EH (cell line): ENCODE results near the gene GYG1.

Experiments used
- DNase-seq: peaks from one replicate; pipeline ENCODE4 v3.0.0-alpha.2; 2015; ENCODE audit warnings: low read depth

GYG1 gene

DNA sequence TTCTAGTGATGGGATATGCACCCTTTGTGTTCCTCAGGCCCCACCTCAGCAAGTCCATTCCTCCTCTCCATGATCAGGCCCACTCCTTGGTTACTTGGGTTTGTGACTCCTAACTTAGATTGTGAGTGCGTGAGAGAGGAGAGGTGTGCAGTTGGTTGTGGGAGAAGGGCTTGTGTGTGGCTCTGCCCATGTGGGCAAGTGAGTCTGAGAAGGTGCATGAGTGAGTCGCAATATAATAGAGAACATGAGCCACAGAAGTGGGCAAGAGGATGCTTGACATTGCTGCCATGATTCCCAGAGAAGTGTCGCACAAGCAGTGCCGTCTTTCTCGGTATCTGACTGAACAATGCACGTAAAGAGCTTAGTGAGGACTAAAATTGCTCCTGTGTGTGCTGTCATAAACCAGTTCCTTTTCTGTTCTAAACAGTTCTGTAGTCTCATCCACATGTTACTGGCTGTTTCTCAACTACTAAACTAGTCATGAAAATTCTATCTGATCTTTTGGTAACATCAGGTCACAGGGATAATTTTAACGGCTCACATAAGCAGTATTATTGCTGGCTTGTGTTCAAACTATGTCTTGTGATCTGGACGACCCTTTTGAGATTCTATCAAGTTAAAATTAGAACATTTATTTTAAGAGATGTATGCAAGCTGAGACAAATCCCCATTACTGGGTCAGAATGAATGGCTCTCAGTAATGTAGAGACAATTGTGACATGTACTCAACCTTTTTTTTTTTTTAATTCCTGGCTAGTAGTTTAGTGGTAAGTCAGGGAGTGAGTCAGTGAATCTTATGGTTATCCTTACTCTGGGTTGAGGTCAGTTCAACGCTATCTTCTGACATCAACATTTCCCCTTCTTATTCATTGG, 25.6 kb downstream of the GYG1 start:
- peak; percentile 98 for DNase-seq

DNA sequence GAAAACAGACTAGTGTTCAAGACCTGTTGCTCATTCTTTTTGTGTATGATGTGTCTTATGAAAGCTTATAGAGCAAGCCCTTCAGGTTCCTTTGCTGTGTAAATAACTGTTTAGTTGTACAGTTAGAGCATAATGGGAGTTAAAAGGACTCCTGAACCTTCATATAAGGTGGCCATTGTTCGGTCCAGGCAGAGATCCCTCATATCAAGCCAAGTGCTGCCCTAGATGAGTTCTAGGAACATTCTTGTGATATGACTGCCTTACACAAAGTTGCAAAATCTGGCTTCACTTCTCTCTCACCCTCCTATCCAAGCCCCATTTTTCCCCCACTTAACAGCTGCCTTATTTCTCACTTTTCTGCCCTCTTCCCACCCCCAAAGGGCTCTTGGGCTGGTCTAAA, 26.9 kb downstream of the GYG1 start:
- DNase-seq = peak; percentile 68

- no peak for DNase-seq
Measured at GRCh38 chr3:149019580-149019979, 28.2 kb downstream of the GYG1 start.

DNA sequence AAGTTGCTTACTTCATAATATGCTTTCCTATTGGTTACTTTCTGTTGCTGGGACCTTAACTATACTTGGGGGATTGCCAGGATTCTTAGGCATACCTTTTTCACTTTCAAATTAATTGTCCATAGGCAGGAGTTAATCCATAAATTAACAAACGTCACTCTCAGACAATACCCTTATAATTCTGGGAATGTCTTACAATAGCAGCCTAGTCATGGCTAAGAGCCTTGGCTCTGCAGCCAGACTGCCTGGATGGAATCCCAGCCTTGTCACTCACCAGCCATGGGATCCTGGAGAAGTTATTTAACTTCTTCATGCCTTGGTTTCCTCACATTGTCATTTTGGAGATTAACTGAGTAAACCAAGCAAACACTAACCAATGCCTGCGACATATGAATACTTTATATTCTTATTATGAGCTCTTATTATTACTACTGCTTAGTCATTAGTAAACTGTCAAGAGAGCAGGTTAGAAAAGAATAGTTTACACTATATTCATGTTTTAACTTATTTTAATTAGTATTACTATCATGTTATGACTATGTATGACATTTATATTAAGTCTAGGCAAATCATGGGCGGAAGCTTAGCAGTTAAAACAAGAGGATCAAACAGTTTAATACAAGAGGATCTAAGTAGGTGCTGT, 29.0 kb downstream of the GYG1 start:
- DNase-seq = peak; percentile 31

- no peak for DNase-seq
Measured at GRCh38 chr3:149020839-149021252, 29.5 kb downstream of the GYG1 start.

- no peak for DNase-seq
Measured at GRCh38 chr3:149021830-149022229, 30.5 kb downstream of the GYG1 start.

DNA sequence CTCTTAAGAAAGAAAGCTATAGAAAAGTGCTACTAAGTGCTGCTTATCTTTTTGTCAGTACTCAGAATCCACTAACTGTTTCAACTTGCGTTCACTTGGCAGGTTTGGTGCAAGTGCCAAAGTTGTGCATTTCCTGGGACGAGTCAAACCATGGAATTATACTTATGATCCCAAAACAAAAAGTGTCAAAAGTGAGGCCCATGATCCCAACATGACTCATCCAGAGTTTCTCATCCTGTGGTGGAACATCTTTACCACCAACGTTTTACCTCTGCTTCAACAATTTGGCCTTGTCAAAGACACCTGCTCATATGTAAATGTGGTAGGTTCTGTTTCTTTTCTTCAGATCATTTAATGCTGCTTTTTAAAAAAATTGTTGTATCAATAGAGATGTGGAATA, 32.6 kb downstream of the GYG1 start:
- DNase-seq = peak; percentile 23

DNA sequence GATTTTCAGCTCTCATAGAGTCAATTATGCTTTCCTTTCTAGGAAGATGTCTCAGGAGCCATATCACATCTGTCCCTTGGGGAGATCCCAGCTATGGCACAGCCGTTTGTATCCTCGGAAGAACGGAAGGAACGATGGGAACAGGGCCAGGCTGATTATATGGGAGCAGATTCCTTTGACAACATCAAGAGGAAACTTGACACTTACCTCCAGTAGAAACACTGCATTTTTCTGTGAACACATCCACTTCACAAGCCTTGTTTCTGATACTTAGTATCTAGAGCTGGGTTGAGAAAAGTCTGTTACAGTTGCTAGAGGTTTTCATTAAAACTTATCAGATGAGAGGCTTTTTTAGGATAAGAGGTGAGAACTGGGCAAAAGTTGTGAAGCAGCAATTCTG, 35.4 kb downstream of the GYG1 start:
- DNase-seq = no peak

GRCh38 chr3:149031096-149031495, 39.8 kb downstream of the GYG1 start:
- no peak for DNase-seq

DNA sequence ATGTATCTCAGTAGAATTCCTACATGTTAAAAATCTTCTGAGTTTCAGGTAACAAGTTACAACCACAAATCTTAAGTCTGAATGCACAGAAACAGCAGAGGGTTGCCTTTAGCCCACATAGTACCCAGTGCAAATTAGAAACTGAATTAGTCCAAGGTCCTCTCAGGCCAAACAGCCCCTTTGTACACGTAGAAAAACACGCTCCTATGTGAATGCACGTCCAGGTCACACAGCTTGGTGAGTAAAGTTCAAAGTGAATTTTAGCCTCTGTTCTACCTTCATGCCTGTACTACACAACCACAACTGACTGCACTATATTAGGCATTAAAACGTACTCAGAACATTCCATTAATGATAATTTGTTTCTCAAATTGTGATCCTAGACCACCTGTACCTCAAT, 46.3 kb downstream of the GYG1 start:
- DNase-seq = no peak

GRCh38 chr3:149038322-149038721, 47.0 kb downstream of the GYG1 start:
- DNase-seq = no peak

DNA sequence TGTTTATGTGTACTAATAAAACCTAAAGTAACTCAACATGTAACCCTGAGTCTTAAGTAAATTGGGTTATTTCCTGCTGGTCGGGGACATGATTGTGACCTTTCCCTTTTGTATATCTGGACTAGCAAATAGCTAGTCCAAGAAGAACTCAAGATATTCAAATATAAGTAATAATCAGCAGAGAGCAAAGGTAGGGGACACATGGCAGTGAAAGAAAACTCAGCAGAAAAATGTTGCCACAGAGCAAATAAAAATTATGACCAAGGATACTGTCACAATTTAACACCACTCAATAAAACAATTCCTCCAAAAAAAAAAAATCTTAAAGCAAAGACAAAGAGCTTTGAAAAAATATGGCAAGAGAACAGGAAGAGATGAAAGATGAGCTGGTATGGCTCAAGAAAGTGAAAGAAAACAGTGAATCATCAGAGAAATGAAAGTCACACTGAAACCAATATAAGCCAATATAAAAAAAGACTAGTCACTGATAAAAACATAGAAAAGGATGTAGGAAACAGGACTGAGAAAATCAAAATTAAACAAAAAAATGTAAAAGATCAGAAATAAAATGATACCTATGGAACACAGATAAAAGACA, 51.5 kb downstream of the GYG1 start:
- peak; percentile 67 for DNase-seq

GRCh38 chr3:149044339-149045083, 53.2 kb downstream of the GYG1 start:
- DNase-seq = no peak

- DNase-seq = no peak
Measured at GRCh38 chr3:149055575-149055974, 64.2 kb downstream of the GYG1 start.

DNA sequence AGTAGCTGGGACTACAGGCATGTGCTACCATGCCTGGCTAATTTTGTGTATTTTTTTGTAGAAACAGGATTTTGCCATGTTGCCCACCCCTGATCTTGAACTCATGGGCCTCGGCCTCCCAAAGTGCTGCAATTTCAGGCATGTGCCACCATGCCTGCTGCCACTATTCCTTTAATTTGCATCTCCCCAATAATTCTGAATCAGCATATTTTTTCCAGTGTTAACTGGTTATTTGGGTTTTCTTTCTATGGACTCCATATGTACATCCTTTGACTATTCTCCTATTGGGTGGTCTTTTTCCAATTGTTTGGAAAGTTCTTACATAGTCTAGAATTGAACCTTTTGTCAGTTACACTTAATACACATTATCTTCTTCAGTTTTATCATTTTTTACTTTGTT, 66.9 kb downstream of the GYG1 start:
- DNase-seq = no peak

GRCh38 chr3:149058602-149059001, 67.3 kb downstream of the GYG1 start:
- DNase-seq = no peak

DNA sequence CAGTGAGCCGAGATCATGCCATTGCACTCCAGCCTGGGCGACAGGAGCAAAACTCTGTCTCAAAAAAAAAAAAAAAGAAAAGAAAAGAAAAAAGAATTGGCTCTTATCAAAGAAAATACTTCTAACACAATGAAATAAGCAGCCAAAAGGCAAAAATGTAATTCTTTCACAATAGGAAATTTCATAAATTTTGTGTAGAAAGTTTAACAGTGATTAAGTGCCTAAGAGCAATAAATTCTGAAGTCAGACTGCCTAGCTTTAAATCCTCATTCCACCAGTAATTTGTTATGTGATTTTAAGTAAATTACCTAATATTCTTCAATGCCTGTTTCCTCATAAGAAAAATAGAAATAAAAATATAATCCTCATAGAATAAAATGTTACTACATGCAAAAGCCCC, 70.4 kb downstream of the GYG1 start:
- no peak for DNase-seq

DNA sequence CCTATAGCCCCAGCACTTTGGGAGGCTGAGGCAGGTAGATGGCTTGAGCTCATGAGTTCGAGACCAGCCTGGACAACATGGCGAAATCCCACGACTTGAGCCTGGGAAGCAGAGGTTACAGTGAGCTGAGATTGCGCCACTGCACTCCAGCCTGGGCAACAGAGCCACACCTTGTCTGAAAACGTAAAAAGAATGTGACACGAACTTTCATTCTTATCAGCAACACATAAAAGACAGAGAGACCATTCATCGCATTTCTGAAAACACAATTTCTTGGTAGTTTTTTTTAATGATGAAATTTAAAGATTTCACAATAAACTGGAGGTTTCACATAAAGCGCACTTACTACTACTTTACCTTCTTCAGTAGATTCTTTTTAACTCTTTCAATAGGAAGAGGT, 76.5 kb downstream of the GYG1 start:
- DNase-seq = no peak
